Liver (tissue), 9 donors: Measurements from ENCODE around the gene SF3B5. TPM values are rescaled to one million over a fixed set of nuclear protein-coding genes. Genes with fewer than 3 reads are reported as not detected.

Experiments
- DNase-seq: peaks from one replicate; pipeline ENCODE4 v3.0.0-alpha.2; 2017; ENCODE audit warnings: low spot score
- H3K27ac ChIP-seq, 2 donors: one replicate each; pipeline ENCODE4 v1.7.0; 2013; ENCODE audit warnings: inconsistent platforms in 2 of 2, low read length in 2 of 2, control low read depth in 1 of 2, low read depth in 1 of 2, mild to moderate bottlenecking in 1 of 2
- H3K27me3 ChIP-seq, 4 donors: one replicate each; pipeline versions ENCODE4 v1.6.1 to v1.7.0; 2013; ENCODE audit warnings: low read length in 3 of 4, inconsistent platforms in 1 of 4, mild to moderate bottlenecking in 1 of 4, moderate library complexity in 1 of 4; ENCODE audit not compliant: control insufficient read depth in 4 of 4, insufficient read depth in 4 of 4
- H3K36me3 ChIP-seq, 4 donors: one replicate each; pipeline versions ENCODE4 v1.6.1 to v1.7.0; 2013; ENCODE audit warnings: low read length in 3 of 4, mild to moderate bottlenecking in 3 of 4, low read depth in 1 of 4, moderate library complexity in 1 of 4; ENCODE audit not compliant: control insufficient read depth in 4 of 4, insufficient read depth in 3 of 4
- H3K4me1 ChIP-seq, 4 donors: one replicate each; pipeline versions ENCODE4 v1.6.1 to v1.7.0; 2013; ENCODE audit warnings: low read length in 3 of 4, mild to moderate bottlenecking in 3 of 4, moderate library complexity in 1 of 4; ENCODE audit not compliant: control insufficient read depth in 4 of 4, insufficient read depth in 4 of 4
- H3K4me3 ChIP-seq, 3 donors: one replicate each; pipeline versions ENCODE4 v1.6.1 to v1.7.0; 2013; ENCODE audit warnings: low read length in 3 of 3, control low read depth in 1 of 3, low read depth in 1 of 3, mild to moderate bottlenecking in 1 of 3
- H3K9ac ChIP-seq, 2 donors: one replicate each; pipeline ENCODE4 v1.7.0; 2013; ENCODE audit warnings: low read length in 2 of 2, mild to moderate bottlenecking in 2 of 2, moderate library complexity in 2 of 2, control low read depth in 1 of 2, low read depth in 1 of 2
- H3K9me3 ChIP-seq, 4 donors: one replicate each; pipeline versions ENCODE4 v1.6.1 to v1.7.0; 2013; ENCODE audit warnings: low read length in 3 of 4; ENCODE audit not compliant: control insufficient read depth in 4 of 4
- CTCF ChIP-seq: fragments of 150-350 bp; IDR thresholded peaks from 2 replicates; pipeline ENCODE4 v1.5.1; 2017; ENCODE audit warnings: improper control_type of control experiment, low read depth, low read length; ENCODE audit not compliant: missing input control
- EGR1 ChIP-seq, 2 donors: IDR thresholded peaks; 2 replicates each; pipeline ENCODE4 v1.6.1; 2016 to 2018; ENCODE audit warnings: antibody characterized with exemption in 2 of 2, low read depth in 2 of 2
- FOXA1 ChIP-seq: IDR thresholded peaks from 2 replicates; pipeline ENCODE4 v1.6.1; 2016; ENCODE audit warnings: antibody characterized with exemption
- GABPA ChIP-seq, 2 donors: IDR thresholded peaks in 1 of 2; conservative IDR thresholded peaks in 1 of 2; 2 replicates each; pipeline ENCODE4 v1.6.1; 2016; ENCODE audit warnings: antibody characterized with exemption in 2 of 2, mild to moderate bottlenecking in 1 of 2, moderate library complexity in 1 of 2
- HNF4G ChIP-seq: IDR thresholded peaks from 2 replicates; pipeline ENCODE4 v1.6.1; 2016; ENCODE audit warnings: antibody characterized with exemption
- JUND ChIP-seq, 2 donors: IDR thresholded peaks; 2 replicates each; pipeline ENCODE4 v1.6.1; 2016; ENCODE audit warnings: antibody characterized with exemption in 2 of 2
- MAX ChIP-seq: IDR thresholded peaks from 2 replicates; pipeline ENCODE4 v1.6.1; 2016; ENCODE audit warnings: antibody characterized with exemption
- NR2F2 ChIP-seq: IDR thresholded peaks from 2 replicates; pipeline ENCODE4 v1.6.1; 2016; ENCODE audit warnings: antibody characterized with exemption
- RAD21 ChIP-seq, 2 donors: IDR thresholded peaks; 2 replicates each; pipeline ENCODE4 v1.6.1; 2016; ENCODE audit warnings: antibody characterized with exemption in 2 of 2, mild to moderate bottlenecking in 2 of 2
- RXRA ChIP-seq, 2 donors: IDR thresholded peaks; 2 replicates each; pipeline ENCODE4 v1.6.1; 2017 to 2018; ENCODE audit warnings: antibody characterized with exemption in 2 of 2, mild to moderate bottlenecking in 1 of 2
- SP1 ChIP-seq: IDR thresholded peaks from 2 replicates; pipeline ENCODE4 v1.6.1; 2018; ENCODE audit warnings: antibody characterized with exemption, mild to moderate bottlenecking
- TAF1 ChIP-seq: conservative IDR thresholded peaks from 2 replicates; pipeline ENCODE4 v1.6.1; 2016; ENCODE audit warnings: antibody characterized with exemption, mild to moderate bottlenecking
- YY1 ChIP-seq: IDR thresholded peaks from 2 replicates; pipeline ENCODE4 v1.6.1; 2016; ENCODE audit warnings: antibody characterized with exemption, mild to moderate bottlenecking
- ZBTB33 ChIP-seq: IDR thresholded peaks from 2 replicates; pipeline ENCODE4 v1.6.1; 2016; ENCODE audit warnings: antibody characterized with exemption
- WGBS: extraction: QIAGEN DNeasy Blood & Tissue Kit; methylation state at CpG from one replicate; pipeline ENCODE4 v1.1.7; 2013; 5-methylcytosine and 5-hydroxymethylcytosine counted together
- polyA plus RNA-seq, 2 donors: library from polyadenylated mRNA; stranded (reverse) in 1 of 2; unstranded in 1 of 2; fragments of 200-250 nt in 1 of 2; fragments of >200 nt in 1 of 2; fragmentation: Nextera tagmentation in 1 of 2; extraction: Ambion mirVana in 1 of 2; gene quantifications; one replicate each; pipeline versions ENCODE4 v1.2.1 to v1.2.3, GENCODE V29; 2013 to 2015
- total RNA-seq, 2 donors: library from RNA; depleted of rRNA; stranded (reverse); fragments of >200 nt; gene quantifications; one replicate each; pipeline ENCODE4 v1.2.3, GENCODE V29; 2014
- TF ChIP-seq, protein P1 (sequence below): IDR thresholded peaks from 2 replicates; pipeline ENCODE4 v1.6.1; 2016; ENCODE audit warnings: antibody characterized with exemption
- donor health status: healthy.
- donor health status: healthy.
- donor health status: healthy.
- donor health status: healthy.
- donor health status: healthy.

Gene SF3B5
- total and polyA plus RNA-seq, 4 donors, result 51.8 to 178 (median 96.9) TPM

- H3K27me3 ChIP-seq, result no peaks in the 10 kb centered on the region
- no peak for DNase-seq
- H3K9me3 ChIP-seq, result no peaks in the 10 kb centered on the region
- 93% methylated on average over 1 of the region's 1 CpG for WGBS
- H3K4me1 ChIP-seq, result no peaks in the 10 kb centered on the region
- H3K36me3 ChIP-seq, result no peaks in the 10 kb centered on the region
- H3K9ac ChIP-seq, result no peak overlapping the region
- no peak for TF ChIP-seq JUND (IDR thresholded peaks at IDR 0.05)
- no peak for TF ChIP-seq ZBTB33
- TF ChIP-seq HNF4G, result no peak
- TF ChIP-seq SP1, result no peak
- no peak for TF ChIP-seq CTCF
- TF ChIP-seq RXRA (IDR thresholded peaks at IDR 0.05), result no peak
- TF ChIP-seq GABPA (IDR thresholded peaks at IDR 0.05 in 1 of 2, conservative IDR thresholded peaks at IDR 0.05 in 1 of 2), result no peak
- TF ChIP-seq FOXA1, result no peak
- no peak for TF ChIP-seq EGR1 (IDR thresholded peaks at IDR 0.05; ENCODE audit: low read depth in 2 of 2)
- TF ChIP-seq YY1, result no peak
- TF ChIP-seq RAD21 (IDR thresholded peaks at IDR 0.05), result no peak
- H3K4me3 ChIP-seq, result no peak overlapping the region
- H3K27ac ChIP-seq, result no peak overlapping the region
Observed at GRCh38 chr6:144075875-144076274, 19.5 kb downstream of the SF3B5 start.

- no peak overlapping the region for H3K4me3 ChIP-seq
- no peaks in the 10 kb centered on the region for H3K27me3 ChIP-seq
- no peaks in the 10 kb centered on the region for H3K4me1 ChIP-seq
- no peaks in the 10 kb centered on the region for H3K9me3 ChIP-seq
- no peaks in the 10 kb centered on the region for H3K36me3 ChIP-seq
- WGBS, result 88% methylated on average over 3 of the region's 3 CpGs
- no peak for DNase-seq
- no peak overlapping the region for H3K9ac ChIP-seq
- TF ChIP-seq NR2F2 (no peak), ZBTB33 (no peak), TAF1 (no peak), GABPA (IDR thresholded peaks at IDR 0.05 in 1 of 2, conservative IDR thresholded peaks at IDR 0.05 in 1 of 2) (no peak), MAX (no peak), YY1 (no peak), CTCF (no peak), FOXA1 (no peak)
- TF ChIP-seq, protein P1, sequence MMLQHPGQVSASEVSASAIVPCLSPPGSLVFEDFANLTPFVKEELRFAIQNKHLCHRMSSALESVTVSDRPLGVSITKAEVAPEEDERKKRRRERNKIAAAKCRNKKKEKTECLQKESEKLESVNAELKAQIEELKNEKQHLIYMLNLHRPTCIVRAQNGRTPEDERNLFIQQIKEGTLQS, result no peak
- H3K27ac ChIP-seq, result no peak overlapping the region
Observed at GRCh38 chr6:144075187-144075586, 20.2 kb downstream of the SF3B5 start.
